K562 (cell line): ENCODE results near the gene AKAP14. TPM values are rescaled to one million over a fixed set of nuclear protein-coding genes. Genes with fewer than 3 reads are reported as not detected.

Experiments
- ATAC-seq: fragments of 200-7000 bp; cut with Tn5 transposase; 3 replicates; pipeline ENCODE4 v1.9.1; 2020; ENCODE audit warnings: moderate library complexity
- BruUV-seq: library from RNA; stranded (reverse); fragments of 400-500 nt; replicated peaks from 2 replicates; lab custom pipeline; 2021; lab: Mats Ljungman, UMichigan
- CTCF ChIA-PET: fragments of 300-600 bp; formaldehyde crosslinking; extraction: SDS; loops from one replicate; lab custom pipeline; 2021; ENCODE audit warnings: low intra/inter-chr PET ratio; lab: Yijun Ruan, JAX
- POLR2A ChIA-PET: fragments of 300-600, 350-650 bp; sonication (Branson Sonifier 250); formaldehyde crosslinking; extraction: SDS; loops from one replicate; lab custom pipeline; 2021; ENCODE audit warnings: antibody characterized with exemption, inconsistent platforms; lab: Yijun Ruan, JAX
- DNase-seq, 4 experiments: peaks; one replicate each; pipeline versions ENCODE4 v3.0.0 to v3.0.0-alpha.2; 2011 to 2018; ENCODE audit warnings: low spot score in 3 of 4, mixed read lengths in 3 of 4; ENCODE audit errors: extremely low read depth in 1 of 4
- FAIRE-seq: peaks from 2 replicates; lab custom pipeline; 2011; peaks lifted over from hg19 to GRCh38; lab: Jason Lieb, UNC
- H2AFZ ChIP-seq: 2 replicates; pipeline ENCODE4 v1.6.0; 2011; ENCODE audit warnings: low read depth, low read length, control low read depth, inconsistent platforms
- H3K27ac ChIP-seq: fragments of 200-600 bp; 3 replicates; pipeline ENCODE4 v1.8.0; 2011; ENCODE audit warnings: low read depth, mild to moderate bottlenecking, control low read depth, inconsistent platforms, low read length, moderate library complexity, mixed read lengths; ENCODE audit errors: extremely low read depth
- H3K27me3 ChIP-seq, 2 experiments: fragments of 300-600 bp in 1 of 2; 2 replicates in 1 of 2; 3 replicates in 1 of 2; pipeline versions ENCODE4 v1.6.0 to v1.8.0; 2011; ENCODE audit warnings: inconsistent platforms in 2 of 2, low read length in 2 of 2, mild to moderate bottlenecking in 1 of 2, mixed read lengths in 1 of 2, moderate library complexity in 1 of 2; ENCODE audit not compliant: control insufficient read depth in 2 of 2, insufficient read depth in 2 of 2
- H3K36me3 ChIP-seq: fragments of 300-600 bp; 3 replicates; pipeline ENCODE4 v1.8.0; 2011; ENCODE audit warnings: mild to moderate bottlenecking, low read length, inconsistent platforms; ENCODE audit not compliant: control insufficient read depth, insufficient read depth
- H3K4me1 ChIP-seq, 2 experiments: fragments of 200-600 bp in 1 of 2; replicated peaks in 1 of 2; 2 replicates in 1 of 2; 3 replicates in 1 of 2; pipeline versions ENCODE4 v1.5.1 to v1.8.0; 2011; ENCODE audit warnings: inconsistent platforms in 2 of 2, low read length in 2 of 2, mild to moderate bottlenecking in 1 of 2, mixed read lengths in 1 of 2, moderate library complexity in 1 of 2; ENCODE audit not compliant: control insufficient read depth in 2 of 2, insufficient read depth in 2 of 2
- H3K4me2 ChIP-seq: 2 replicates; pipeline ENCODE4 v1.6.1; 2011; ENCODE audit warnings: low read length, control low read depth, inconsistent platforms, mixed read lengths; ENCODE audit not compliant: insufficient read depth
- H3K4me3 ChIP-seq: fragments of 200-600 bp; sonication (generic), shearing (Covaris generic); 2 replicates; pipeline ENCODE4 v1.5.1; 2016; ENCODE audit warnings: control low read depth, inconsistent platforms
- H3K79me2 ChIP-seq: fragments of 200-600 bp; 3 replicates; pipeline ENCODE4 v1.8.0; 2011; ENCODE audit warnings: low read length, inconsistent platforms; ENCODE audit not compliant: control insufficient read depth, insufficient read depth
- H3K9ac ChIP-seq, 2 experiments: 2 replicates each; pipeline versions ENCODE4 v1.6.0 to v1.6.1; 2011; ENCODE audit warnings: low read depth in 2 of 2, low read length in 2 of 2, control low read depth in 1 of 2, inconsistent platforms in 1 of 2, mild to moderate bottlenecking in 1 of 2, mixed read lengths in 1 of 2; ENCODE audit not compliant: insufficient read depth in 1 of 2
- H3K9me1 ChIP-seq: one replicate; pipeline ENCODE4 v1.6.0; 2011; ENCODE audit warnings: inconsistent platforms, mild to moderate bottlenecking, low read length, moderate library complexity; ENCODE audit not compliant: control insufficient read depth, insufficient read depth
- H3K9me3 ChIP-seq: replicated peaks from 2 replicates; pipeline ENCODE4 v1.5.1; 2011; ENCODE audit warnings: low read depth, low read length, inconsistent platforms; ENCODE audit not compliant: control insufficient read depth, insufficient read depth
- H4K20me1 ChIP-seq: replicated peaks from 2 replicates; pipeline ENCODE4 v1.6.1; 2011; ENCODE audit warnings: low read length, inconsistent platforms, mixed read lengths; ENCODE audit not compliant: control insufficient read depth, insufficient read depth
- ADNP ChIP-seq: fragments of 200-800 bp; sonication (Bioruptor generic); IDR thresholded peaks from 2 replicates; pipeline ENCODE4 v1.6.1; 2016; ENCODE audit warnings: missing genetic modification characterization, missing compliant biosample characterization
- BRCA1 ChIP-seq, 2 experiments: fragments of 450-650 bp in 1 of 2; sonication (generic) in 1 of 2; formaldehyde crosslinking in 1 of 2; IDR thresholded peaks; 2 replicates each; pipeline versions ENCODE4 v1.5.0 to v1.6.1; 2017 to 2020; ENCODE audit warnings: mild to moderate bottlenecking in 1 of 2, missing genetic modification reagents in 1 of 2
- CTCFL ChIP-seq: IDR thresholded peaks from 2 replicates; pipeline ENCODE4 v1.6.1; 2011; ENCODE audit warnings: borderline replicate concordance, low read depth, mild to moderate bottlenecking, moderate library complexity, low read length; ENCODE audit not compliant: insufficient read depth, poor library complexity, severe bottlenecking
- GATAD2A ChIP-seq: fragments of 450-650 bp; IDR thresholded peaks from 2 replicates; pipeline ENCODE4 v1.6.1; 2017
- MTF1 ChIP-seq: fragments of 250-450 bp; sonication (Bioruptor Pico); IDR thresholded peaks from 2 replicates; pipeline ENCODE4 v1.9.0; 2021; ENCODE audit warnings: moderate library complexity, mild to moderate bottlenecking, inconsistent platforms, borderline replicate concordance
- NCOA4 ChIP-seq: fragments of 450-650 bp; IDR thresholded peaks from 2 replicates; pipeline ENCODE4 v1.6.1; 2018; ENCODE audit warnings: mild to moderate bottlenecking; ENCODE audit not compliant: partially characterized antibody
- RBM15 ChIP-seq: fragments of 200-400 bp; formaldehyde crosslinking; IDR thresholded peaks from 2 replicates; pipeline ENCODE4 v1.6.1; 2018; ENCODE audit warnings: mild to moderate bottlenecking, low read length, moderate library complexity; ENCODE audit not compliant: insufficient read depth
- RCOR1 ChIP-seq, 2 experiments: IDR thresholded peaks; 2 replicates each; pipeline ENCODE4 v1.6.1; 2012; ENCODE audit warnings: low read depth in 2 of 2, low read length in 2 of 2, borderline replicate concordance in 1 of 2, improper control_type of control experiment in 1 of 2
- SMARCA5 ChIP-seq: fragments of 450-650 bp; IDR thresholded peaks from 2 replicates; pipeline ENCODE4 v1.6.1; 2016
- SP2 ChIP-seq: IDR thresholded peaks from 2 replicates; pipeline ENCODE4 v1.6.1; 2011; ENCODE audit warnings: mild to moderate bottlenecking, low read depth, low read length, moderate library complexity; ENCODE audit not compliant: poor library complexity, severe bottlenecking; ENCODE audit errors: extremely low read depth
- WGBS: fragments of 100-300 bp; shearing (Covaris generic); methylation state at CpG from one replicate; pipeline ENCODE4 v1.1.6; 2016; ENCODE audit warnings: low coverage, mixed read lengths; ENCODE audit not compliant: insufficient coverage; ENCODE audit errors: missing lambda C conversion rate; 5-methylcytosine and 5-hydroxymethylcytosine counted together
- in situ Hi-C: fragments of 300-500 bp; cut with MboI; formaldehyde crosslinking; loops from 4 replicates; pipeline ENCODE4 v1.15.0; 2018; ENCODE audit warnings: inconsistent platforms, mixed read lengths
- intact Hi-C: fragments of 100-400 bp; cut with micrococcal nuclease; formaldehyde crosslinking; loops from 2 replicates; pipeline ENCODE4 v1.14.2; 2022
- polyA plus RNA-seq, 8 experiments: library from polyadenylated mRNA; depleted of rRNA in 4 of 8; stranded (reverse) in 5 of 8; unstranded in 3 of 8; fragments of >200 nt; fragmentation: Nextera tagmentation in 2 of 8; fragmentation: Illumina TruSeq in 1 of 8; extraction: Ambion mirVana in 2 of 8; extraction: Trizol in 1 of 8; gene quantifications; 2 replicates each; pipeline versions ENCODE4 v1.2.1 to v1.2.3, GENCODE V29; 2011 to 2014; ENCODE audit warnings: inconsistent platforms in 1 of 8, missing spikeins in 1 of 8
- total RNA-seq, 7 experiments: library from RNA; depleted of rRNA in 6 of 7; stranded (reverse); fragments of >200 nt in 6 of 7; fragmentation: Illumina TruSeq in 2 of 7; extraction: Trizol in 2 of 7; gene quantifications; 2 replicates each; pipeline versions ENCODE4 v1.2.1 to v1.2.3, GENCODE V29; 2011 to 2021; ENCODE audit warnings: low replicate concordance in 1 of 7

The AKAP14 gene
- total and polyA plus RNA-seq, 9 of the 15 experiments (the other 6 are each of a cell fraction or from before 2014, with no cell fraction given): not detected

GRCh38 chrX:119942831-119943184 is 47.1 kb downstream of the AKAP14 start:
- BruUV-seq: no TSS peak

GRCh38 chrX:119943185-119943988 is 47.7 kb downstream of the AKAP14 start, which contains the start of gene NKAP:
NKAP (minus strand) TSS chrX:119943751; CDS start chrX:119943605, 146 bp downstream.
- DNase-seq: peak; percentile 73 to 94 (median 78)
- Histone ChIP-seq H3K9ac (peak within 1 kb of the TSS; percentile 88 to 96), H3K4me2 (peak within 1 kb of the TSS; percentile 94), H3K27me3 (peaks cover 0 to 4% of the 10 kb centered on the region in 2 experiments; a peak in 1 of 5 replicates), H2AFZ (peak within 1 kb of the TSS; percentile 99), H3K79me2 (peaks cover 21% of the 10 kb centered on the region), H3K27ac (peak within 1 kb of the TSS; percentile 82), H3K9me3 (no peaks in the 10 kb centered on the region), H4K20me1 (no peaks in the 10 kb centered on the region), H3K4me1 (peaks cover 3 to 9% of the 10 kb centered on the region in 2 experiments; a peak in 3 of 5 replicates), H3K4me3 (peak within 1 kb of the TSS; percentile 89), H3K36me3 (no peaks in the 10 kb centered on the region; the same call in 2 of the 3 replicates), H3K9me1 (no peaks in the 10 kb centered on the region)
- intact Hi-C loops: loop anchor here (10.0 kb wide), 1 partner anchor 429 kb away; no protein-coding TSS in a partner anchor
- peak; percentile 90 for ATAC-seq
- in situ Hi-C loops: no loop called here
- TSS peak; percentile 73 for BruUV-seq
- peak; percentile 97 for FAIRE-seq
- ChIA-PET POLR2A (interaction anchor here (1.8 kb wide), 1 partner anchor 152 kb away, joined by 7 read pairs; the partner anchor contains the start of gene RPL39), CTCF (no interaction called here)
- under 1% methylated on average over 42 of the region's 59 CpGs for WGBS
- no peak for TF ChIP-seq SP2
- no peak for TF ChIP-seq GATAD2A
- TF ChIP-seq CTCFL: no peak
- TF ChIP-seq RCOR1 (IDR thresholded peaks at IDR 0.05; ENCODE audit: borderline replicate concordance in 1 of 2, low read depth in 2 of 2, low read length in 2 of 2): peak in 1 of 2 experiments; percentile 76; a peak in 3 of 4 replicates

More at GRCh38 chrX:119942831-119943184, 47.1 kb downstream of the AKAP14 start:
- H3K4me1 ChIP-seq: peaks cover 3 to 9% of the 10 kb centered on the region in 2 experiments; a peak in 3 of 5 replicates
- peak overlapping the region; percentile 99 for H2AFZ ChIP-seq
- no peak for FAIRE-seq
- 3% methylated on average over 12 of the region's 14 CpGs for WGBS
- in situ Hi-C loops (no loop called here), intact Hi-C loops (loop anchor here (10.0 kb wide), 1 partner anchor 428 kb away; no protein-coding TSS in a partner anchor)
- peak overlapping the region; percentile 82 for H3K27ac ChIP-seq
- H3K9me3 ChIP-seq: no peaks in the 10 kb centered on the region
- H3K36me3 ChIP-seq: peaks cover under 1% of the 10 kb centered on the region; the same call in 2 of the 3 replicates
- TF ChIP-seq BRCA1 (IDR thresholded peaks at IDR 0.05): no peak
- no peak for TF ChIP-seq BRCA1 (CRISPR knock-in tag; IDR thresholded peaks at IDR 0.05)
- TF ChIP-seq SMARCA5: peak; percentile 27; the same call in 1 of the 2 replicates
- no peak for TF ChIP-seq ADNP (tag)
- TF ChIP-seq MTF1 (CRISPR knock-in tag): no peak
- TF ChIP-seq RBM15: no peak
- TF ChIP-seq NCOA4: no peak
- DNase-seq: peak in 2 of 4 experiments; percentile 11 to 20
- H3K9me1 ChIP-seq: no peaks in the 10 kb centered on the region
- peak; percentile 59 for ATAC-seq
- H3K9ac ChIP-seq: peak overlapping the region; percentile 88 to 96
- H3K4me2 ChIP-seq: peak overlapping the region; percentile 94
- POLR2A ChIA-PET: interaction anchor here (1.8 kb wide), 1 partner anchor 151 kb away, joined by 7 read pairs; the partner anchor contains the start of gene RPL39
- 0 out of 5 replicates have a peak, but pooled peaks cover 0 to 2% of the 10 kb centered on the region in 2 experiments for H3K27me3 ChIP-seq
- CTCF ChIA-PET: no interaction called here
- H3K79me2 ChIP-seq: peaks cover 21% of the 10 kb centered on the region
- peak overlapping the region; percentile 89 for H3K4me3 ChIP-seq
- no peaks in the 10 kb centered on the region for H4K20me1 ChIP-seq
